Measurements from ENCODE around the gene ECE2. TPM values are rescaled to one million over a fixed set of nuclear protein-coding genes. Genes with fewer than 3 reads are reported as not detected.
A peak's percentile ranks its signal among the peaks of the same experiment; 100 is the strongest.
"Not testable (repeated sequence)": the region's sequence is repeated elsewhere in the genome, so short reads cannot be mapped to it uniquely, and the experiment has no call there.

Gene ECE2
- total RNA-seq, 1 donor from 2014 or later = not detected

DNA sequence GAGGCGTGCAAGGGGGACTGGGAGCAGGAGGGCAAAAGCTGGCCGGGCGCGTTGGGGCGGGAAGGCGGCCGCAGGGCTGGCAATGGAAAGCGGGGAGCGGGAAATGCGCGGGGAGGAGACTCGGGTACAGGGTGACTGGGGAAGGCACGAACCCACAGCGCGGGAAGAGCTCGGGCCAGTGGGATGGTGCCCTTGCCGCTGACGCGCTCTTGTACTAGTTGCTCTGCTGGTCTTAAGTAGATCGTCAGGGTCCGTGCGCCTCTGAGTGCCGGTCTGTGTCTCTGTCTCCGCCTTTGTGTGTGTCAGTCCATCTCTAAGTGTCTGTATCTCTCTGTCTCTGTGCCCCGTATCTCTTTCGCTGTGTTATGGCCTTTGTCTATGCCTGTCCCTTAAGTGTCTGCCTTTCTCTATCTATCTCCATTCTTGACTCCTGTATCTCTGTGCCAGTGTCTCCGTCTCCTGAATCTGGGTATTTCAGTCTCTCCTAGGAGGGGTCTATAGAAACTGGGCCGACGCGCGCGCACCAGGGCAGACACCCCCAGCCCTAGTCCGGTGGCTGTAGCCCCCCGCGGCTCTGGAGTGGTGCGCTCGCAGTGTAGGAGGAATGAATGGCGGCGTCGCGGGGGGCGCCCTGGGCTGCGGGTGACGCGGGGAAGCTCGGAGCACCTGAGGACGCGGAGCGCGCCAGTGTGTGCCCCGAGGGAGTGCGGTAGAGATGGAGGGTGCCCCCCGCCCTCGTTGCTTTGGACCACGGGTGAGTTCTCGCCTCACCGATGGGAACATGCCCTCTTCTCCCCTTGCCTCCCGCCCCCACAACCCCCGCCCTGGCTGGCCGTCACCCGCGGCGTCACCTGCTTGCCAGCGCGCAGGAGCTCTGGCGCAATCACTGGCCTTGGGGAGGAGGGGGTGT is 13.7 kb upstream of the ECE2 start:
- Histone ChIP-seq H3K27me3 (ENCODE audit: low read depth) (peaks cover 91% of the 10 kb centered on the region), H3K4me1 (peaks cover 34% of the 10 kb centered on the region), H3K36me3 (no peaks in the 10 kb centered on the region), H3K4me3 (peak overlapping the region; percentile 66), H3K27ac (replicated peaks) (no peak overlapping the region), H3K9me3 (replicated peaks) (no peaks in the 10 kb centered on the region)
- intact Hi-C loops (cut with micrococcal nuclease) = no loop called here
- DNase-seq = no peak
- TF ChIP-seq, protein P1, sequence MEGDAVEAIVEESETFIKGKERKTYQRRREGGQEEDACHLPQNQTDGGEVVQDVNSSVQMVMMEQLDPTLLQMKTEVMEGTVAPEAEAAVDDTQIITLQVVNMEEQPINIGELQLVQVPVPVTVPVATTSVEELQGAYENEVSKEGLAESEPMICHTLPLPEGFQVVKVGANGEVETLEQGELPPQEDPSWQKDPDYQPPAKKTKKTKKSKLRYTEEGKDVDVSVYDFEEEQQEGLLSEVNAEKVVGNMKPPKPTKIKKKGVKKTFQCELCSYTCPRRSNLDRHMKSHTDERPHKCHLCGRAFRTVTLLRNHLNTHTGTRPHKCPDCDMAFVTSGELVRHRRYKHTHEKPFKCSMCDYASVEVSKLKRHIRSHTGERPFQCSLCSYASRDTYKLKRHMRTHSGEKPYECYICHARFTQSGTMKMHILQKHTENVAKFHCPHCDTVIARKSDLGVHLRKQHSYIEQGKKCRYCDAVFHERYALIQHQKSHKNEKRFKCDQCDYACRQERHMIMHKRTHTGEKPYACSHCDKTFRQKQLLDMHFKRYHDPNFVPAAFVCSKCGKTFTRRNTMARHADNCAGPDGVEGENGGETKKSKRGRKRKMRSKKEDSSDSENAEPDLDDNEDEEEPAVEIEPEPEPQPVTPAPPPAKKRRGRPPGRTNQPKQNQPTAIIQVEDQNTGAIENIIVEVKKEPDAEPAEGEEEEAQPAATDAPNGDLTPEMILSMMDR (IDR thresholded peaks at IDR 0.05; ENCODE audit: borderline replicate concordance) = no peak

- intact Hi-C loops (cut with micrococcal nuclease) = no loop called here
- H3K36me3 ChIP-seq = no peaks in the 10 kb centered on the region
- TF ChIP-seq, protein P1 (IDR thresholded peaks at IDR 0.05; ENCODE audit: borderline replicate concordance) = no peak
- peaks cover 98% of the 10 kb centered on the region for H3K27me3 ChIP-seq (ENCODE audit: low read depth)
- no peak overlapping the region for H3K27ac ChIP-seq (replicated peaks)
- no peaks in the 10 kb centered on the region for H3K9me3 ChIP-seq (replicated peaks)
- no peak for DNase-seq
- H3K4me1 ChIP-seq = peaks cover 34% of the 10 kb centered on the region
- H3K4me3 ChIP-seq = peak overlapping the region; percentile 66
These were observed 13.1 kb upstream of the ECE2 start for GRCh38 chr3:184262764-184263179.

DNA sequence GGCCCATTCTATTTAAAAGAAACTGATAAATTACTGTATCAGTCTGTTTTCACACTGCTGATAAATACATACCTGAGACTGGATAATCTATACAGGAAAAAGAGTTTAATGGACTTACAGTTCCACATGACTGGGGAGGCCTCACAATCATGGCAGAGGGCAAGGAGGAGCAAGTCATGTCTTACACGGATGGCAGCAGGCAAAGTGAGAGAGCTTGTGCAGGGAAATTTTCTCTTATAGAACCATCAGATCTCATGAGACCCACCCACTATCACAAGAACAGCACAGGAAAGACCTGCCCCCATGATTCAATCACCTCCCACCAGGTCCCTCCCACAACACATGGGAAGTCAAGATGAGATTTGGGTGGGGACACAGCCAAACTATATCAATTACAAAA is 8.6 kb upstream of the ECE2 start:
- H3K9me3 ChIP-seq (replicated peaks); H3K36me3 ChIP-seq; intact Hi-C loops (cut with micrococcal nuclease); DNase-seq; H3K4me1 ChIP-seq; H3K4me3 ChIP-seq; H3K27ac ChIP-seq (replicated peaks): not testable (repeated sequence)
- peaks cover 90% of the 10 kb centered on the region for H3K27me3 ChIP-seq (ENCODE audit: low read depth)

GRCh38 chr3:184272269-184272668 is 3.6 kb upstream of the ECE2 start:
- DNase-seq = no peak
- intact Hi-C loops (cut with micrococcal nuclease) = no loop called here
- Histone ChIP-seq H3K9me3 (replicated peaks) (no peaks in the 10 kb centered on the region), H3K27me3 (ENCODE audit: low read depth) (peaks cover 89% of the 10 kb centered on the region), H3K27ac (replicated peaks) (no peak overlapping the region), H3K4me3 (no peak overlapping the region), H3K36me3 (no peaks in the 10 kb centered on the region), H3K4me1 (no peaks in the 10 kb centered on the region)
- TF ChIP-seq, protein P1 (IDR thresholded peaks at IDR 0.05; ENCODE audit: borderline replicate concordance) = no peak

DNA sequence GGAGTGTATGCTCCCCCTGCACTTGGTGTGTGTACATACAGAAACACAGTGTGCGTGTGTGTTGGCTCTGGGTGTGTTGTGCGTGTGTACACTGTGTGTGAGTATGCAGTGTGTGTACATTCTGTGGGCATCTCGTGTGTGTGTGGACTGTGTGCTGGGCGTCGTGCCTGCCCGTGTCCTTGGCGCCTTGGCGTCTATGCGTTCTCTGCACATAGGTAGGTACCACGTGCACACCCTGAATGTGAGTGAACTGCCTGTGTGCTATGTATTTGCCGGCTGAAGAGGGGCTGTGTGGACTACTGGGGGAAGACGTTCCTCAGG is 481 bp upstream of the ECE2 start:
- TF ChIP-seq, protein P1 (IDR thresholded peaks at IDR 0.05; ENCODE audit: borderline replicate concordance) = no peak
- H3K4me1 ChIP-seq = no peaks in the 10 kb centered on the region
- H3K27ac ChIP-seq (replicated peaks) = no peak overlapping the region
- intact Hi-C loops (cut with micrococcal nuclease) = no loop called here
- H3K4me3 ChIP-seq = no peak overlapping the region
- DNase-seq = no peak
- H3K27me3 ChIP-seq (ENCODE audit: low read depth) = peaks cover 71% of the 10 kb centered on the region
- H3K36me3 ChIP-seq = no peaks in the 10 kb centered on the region
- no peaks in the 10 kb centered on the region for H3K9me3 ChIP-seq (replicated peaks)

- TF ChIP-seq, protein P1 (IDR thresholded peaks at IDR 0.05; ENCODE audit: borderline replicate concordance) = no peak
These were observed 1.5 kb downstream of the ECE2 start for GRCh38 chr3:184277366-184277765.

More at GRCh38 chr3:184277366-184277765, 1.5 kb downstream of the ECE2 start:
- H3K9me3 ChIP-seq (replicated peaks) = no peaks in the 10 kb centered on the region
- peaks cover 61% of the 10 kb centered on the region for H3K27me3 ChIP-seq (ENCODE audit: low read depth)
- no peak overlapping the region for H3K27ac ChIP-seq (replicated peaks)
- no peak overlapping the region for H3K4me3 ChIP-seq
- no peaks in the 10 kb centered on the region for H3K36me3 ChIP-seq
- no peak for DNase-seq
- H3K4me1 ChIP-seq = no peaks in the 10 kb centered on the region
- intact Hi-C loops (cut with micrococcal nuclease) = no loop called here

All from left ventricle myocardium inferior (tissue), 1 donor.